GM23338 (cell line): ENCODE results near the gene MPPED1. TPM values are rescaled to one million over a fixed set of nuclear protein-coding genes. Genes with fewer than 3 reads are reported as not detected.

Experiments
- ATAC-seq: fragments of 200-7000 bp; cut with Tn5 transposase; 3 replicates; pipeline ENCODE4 v1.9.1; 2020
- DNase-seq: peaks from one replicate; pipeline ENCODE4 v3.0.0-alpha.2; 2015; ENCODE audit warnings: low spot score
- H2AFZ ChIP-seq: fragments of 200-600 bp; sonication (generic); 2 replicates; pipeline ENCODE4 v1.8.0; 2016; ENCODE audit warnings: antibody characterized with exemption, mild to moderate bottlenecking, moderate library complexity
- H3F3A ChIP-seq: fragments of 200-600 bp; sonication (generic); replicated peaks from 2 replicates; pipeline ENCODE4 v1.8.0; 2017; ENCODE audit warnings: antibody characterized with exemption, mixed run types, low read depth
- H3K27ac ChIP-seq: fragments of 200-600 bp; sonication (generic); 2 replicates; pipeline ENCODE4 v1.6.1; 2016; ENCODE audit warnings: low read depth
- H3K27me3 ChIP-seq: fragments of 200-600 bp; sonication (generic); 2 replicates; pipeline ENCODE4 v1.8.0; 2016; ENCODE audit warnings: mild to moderate bottlenecking, mixed run types, moderate library complexity; ENCODE audit not compliant: insufficient read depth
- H3K36me3 ChIP-seq: fragments of 200-600 bp; sonication (generic); 2 replicates; pipeline ENCODE4 v1.8.0; 2016; ENCODE audit warnings: mild to moderate bottlenecking; ENCODE audit not compliant: insufficient read depth
- H3K4me1 ChIP-seq: fragments of 200-600 bp; sonication (generic); 2 replicates; pipeline ENCODE4 v1.8.0; 2016; ENCODE audit warnings: mild to moderate bottlenecking, moderate library complexity; ENCODE audit not compliant: insufficient read depth
- H3K4me2 ChIP-seq: fragments of 200-600 bp; sonication (generic); 2 replicates; pipeline ENCODE4 v1.7.1; 2017; ENCODE audit warnings: mixed run types
- H3K4me3 ChIP-seq: fragments of 200-600 bp; sonication (generic); 2 replicates; pipeline ENCODE4 v1.6.1; 2016; ENCODE audit warnings: mixed run types
- H3K79me2 ChIP-seq: fragments of 200-600 bp; sonication (generic); replicated peaks from 2 replicates; pipeline ENCODE4 v1.8.0; 2017; ENCODE audit warnings: mild to moderate bottlenecking; ENCODE audit not compliant: insufficient read depth
- H3K9me2 ChIP-seq: fragments of 200-600 bp; sonication (generic); 2 replicates; pipeline ENCODE4 v1.8.0; 2017; ENCODE audit not compliant: insufficient read depth
- H4K20me1 ChIP-seq: fragments of 200-600 bp; sonication (generic); replicated peaks from 2 replicates; pipeline ENCODE4 v1.8.0; 2017; ENCODE audit warnings: mild to moderate bottlenecking; ENCODE audit not compliant: insufficient read depth
- H3K27ac Mint-ChIP-seq: 2 replicates; pipeline ENCODE4 v1.8.0; 2020; ENCODE audit warnings: inconsistent platforms, mild to moderate bottlenecking, moderate library complexity, mixed read lengths
- H3K27me3 Mint-ChIP-seq: 3 replicates; pipeline ENCODE4 v1.8.0; 2022; ENCODE audit warnings: low read depth, mild to moderate bottlenecking, moderate library complexity, mixed read lengths, inconsistent platforms; ENCODE audit not compliant: insufficient read depth, poor library complexity
- H3K36me3 Mint-ChIP-seq: 3 replicates; pipeline ENCODE4 v1.8.0; 2021; ENCODE audit warnings: low read depth, mild to moderate bottlenecking, inconsistent platforms, moderate library complexity, mixed read lengths
- H3K4me1 Mint-ChIP-seq: 3 replicates; pipeline ENCODE4 v1.8.0; 2020; ENCODE audit warnings: mild to moderate bottlenecking, inconsistent platforms, mixed read lengths
- H3K4me3 Mint-ChIP-seq: 3 replicates; pipeline ENCODE4 v1.8.0; 2021; ENCODE audit warnings: moderate library complexity, mild to moderate bottlenecking, inconsistent platforms, mixed read lengths
- H3K9me3 Mint-ChIP-seq: 3 replicates; pipeline ENCODE4 v1.8.0; 2020; ENCODE audit warnings: moderate library complexity, mild to moderate bottlenecking, inconsistent platforms, mixed read lengths
- CREB1 ChIP-seq: fragments of 250-450 bp; sonication (Bioruptor Pico); IDR thresholded peaks from 2 replicates; pipeline ENCODE4 v1.5.0; 2020; ENCODE audit warnings: low read depth, mild to moderate bottlenecking, moderate library complexity
- EZH2 ChIP-seq: fragments of 200-600 bp; sonication (generic); IDR thresholded peaks from one replicate; pipeline ENCODE4 v1.8.0; 2017; ENCODE audit warnings: antibody characterized with exemption, mild to moderate bottlenecking, low read depth; ENCODE audit not compliant: unreplicated experiment
- EZH2phosphoT487 ChIP-seq: fragments of 200-600 bp; sonication (generic); IDR thresholded peaks from one replicate; pipeline ENCODE4 v1.8.1; 2018; ENCODE audit warnings: antibody characterized with exemption; ENCODE audit not compliant: unreplicated experiment
- JUNB ChIP-seq: IDR thresholded peaks from one replicate; pipeline ENCODE4 v1.6.1; 2016; ENCODE audit warnings: antibody characterized with exemption; ENCODE audit not compliant: unreplicated experiment
- NANOG ChIP-seq: IDR thresholded peaks from 2 replicates; pipeline ENCODE4 v1.6.1; 2016; ENCODE audit warnings: antibody characterized with exemption, borderline replicate concordance
- POLR2AphosphoS5 ChIP-seq: IDR thresholded peaks from 2 replicates; pipeline ENCODE4 v1.6.1; 2016; ENCODE audit warnings: antibody characterized with exemption, low read depth
- STAT1 ChIP-seq: IDR thresholded peaks from one replicate; pipeline ENCODE4 v1.6.1; 2016; ENCODE audit warnings: antibody characterized with exemption; ENCODE audit not compliant: unreplicated experiment
- ZNF114 ChIP-seq: fragments of 250-450 bp; sonication (Bioruptor Pico); IDR thresholded peaks from 2 replicates; pipeline ENCODE4 v1.5.0; 2020; ENCODE audit warnings: mild to moderate bottlenecking, moderate library complexity
- ZNF331 ChIP-seq: fragments of 250-450 bp; sonication (Bioruptor Pico); IDR thresholded peaks from 2 replicates; pipeline ENCODE4 v1.5.0; 2020; ENCODE audit warnings: low read depth, mild to moderate bottlenecking, moderate library complexity
- ZNF462 ChIP-seq: fragments of 250-450 bp; sonication (Bioruptor Pico); IDR thresholded peaks from 2 replicates; pipeline ENCODE4 v1.5.0; 2020; ENCODE audit warnings: mild to moderate bottlenecking, moderate library complexity
- polyA plus RNA-seq: library from polyadenylated mRNA; unstranded; fragments of >200 nt; fragmentation: Nextera tagmentation; extraction: Ambion mirVana; gene quantifications from 2 replicates; pipeline ENCODE4 v1.2.1, GENCODE V29; 2016
- total RNA-seq: library from RNA; depleted of rRNA; stranded (reverse); fragments of >200 nt; shearing (Covaris generic); gene quantifications from 2 replicates; pipeline ENCODE4 v1.2.3, GENCODE V29; 2014
- TF ChIP-seq, protein P1 (sequence below): IDR thresholded peaks from one replicate; pipeline ENCODE4 v1.6.1; 2018; ENCODE audit warnings: antibody characterized with exemption; ENCODE audit not compliant: unreplicated experiment
- TF ChIP-seq, protein P2 (sequence below): IDR thresholded peaks from 2 replicates; pipeline ENCODE4 v1.6.1; 2016; ENCODE audit warnings: antibody characterized with exemption
- TF ChIP-seq, protein P3 (sequence below), 2 experiments: fragments of 200-600 bp in 1 of 2; sonication (generic) in 1 of 2; conservative IDR thresholded peaks; 2 replicates each; pipeline versions ENCODE4 v1.5.1 to v1.6.1; 2016 to 2017; ENCODE audit warnings: antibody characterized with exemption in 2 of 2, low read depth in 2 of 2, mild to moderate bottlenecking in 2 of 2, moderate library complexity in 1 of 2

MPPED1 gene
- total and polyA plus RNA-seq, 2 experiments from 2014 or later, result 0.56 TPM; not detected in 1

DNA sequence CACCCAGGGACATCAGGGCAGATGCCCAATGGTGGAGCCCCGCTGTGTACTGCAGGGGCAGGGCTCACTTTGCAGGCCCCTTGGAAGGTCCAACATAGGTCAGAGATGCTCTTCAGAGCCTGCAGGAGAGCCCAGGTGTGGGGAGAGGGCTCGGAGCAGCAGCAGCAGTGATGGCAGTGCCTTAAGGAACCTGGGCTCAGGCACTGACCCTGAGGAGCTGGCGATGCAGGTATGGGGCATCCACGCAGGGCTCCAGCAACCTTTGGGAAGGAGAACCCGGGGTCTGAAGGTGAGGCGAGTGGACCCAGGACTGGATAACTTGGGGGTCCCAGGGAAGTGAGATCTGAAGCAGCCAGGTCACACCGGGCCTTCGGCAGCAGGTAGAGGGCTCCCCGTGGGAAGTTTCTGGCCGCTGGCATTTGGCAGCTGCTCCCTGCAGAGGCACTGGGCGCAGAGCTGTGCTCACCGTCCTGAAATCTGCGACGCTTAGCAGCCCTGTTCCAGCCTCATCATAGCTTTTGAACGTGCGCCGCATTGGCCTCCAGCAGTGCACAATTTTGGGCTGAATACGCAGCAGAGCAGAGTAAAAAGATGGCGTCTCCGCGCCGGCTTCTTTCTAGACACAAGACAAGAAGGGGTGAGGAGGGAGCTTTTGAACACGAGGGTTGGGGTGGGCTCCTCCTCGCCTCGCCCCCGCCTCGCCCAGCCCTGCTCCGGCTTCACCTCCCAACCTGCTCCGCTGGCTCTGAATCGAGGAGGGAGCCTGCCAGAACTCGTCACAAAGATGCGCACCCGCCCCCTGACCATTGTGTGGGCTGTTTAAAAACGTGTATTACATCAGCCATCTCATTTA is 118.8 kb downstream of the MPPED1 start:
- Histone ChIP-seq H3K9me2 (no peaks in the 10 kb centered on the region), H3K4me2 (no peak overlapping the region), H3K27me3 (no peaks in the 10 kb centered on the region), H4K20me1 (no peaks in the 10 kb centered on the region), H3K79me2 (no peaks in the 10 kb centered on the region), H3K4me1 (no peaks in the 10 kb centered on the region), H3K27ac (no peak overlapping the region), H3F3A (no peaks in the 10 kb centered on the region), H3K36me3 (no peaks in the 10 kb centered on the region), H3K4me3 (no peak overlapping the region), H2AFZ (peak overlapping the region; percentile 72)
- DNase-seq (peak; percentile 24), ATAC-seq (peak; percentile 23; the same call in 1 of the 3 replicates)
- Mint-ChIP-seq H3K27ac (no peak overlapping the region), H3K9me3 (no peaks in the 10 kb centered on the region; the same call in 2 of the 3 replicates), H3K4me1 (peaks cover 6% of the 10 kb centered on the region), H3K4me3 (no peak overlapping the region), H3K27me3 (peaks cover 6% of the 10 kb centered on the region), H3K36me3 (no peaks in the 10 kb centered on the region; the same call in 2 of the 3 replicates)
- TF ChIP-seq POLR2AphosphoS5 (no peak), EZH2phosphoT487 (no peak), STAT1 (no peak), JUNB (no peak), EZH2 (no peak), ZNF462 (CRISPR knock-in tag) (no peak), CREB1 (no peak), NANOG (no peak), ZNF331 (no peak), ZNF114 (CRISPR knock-in tag) (no peak)
- TF ChIP-seq, protein P1, sequence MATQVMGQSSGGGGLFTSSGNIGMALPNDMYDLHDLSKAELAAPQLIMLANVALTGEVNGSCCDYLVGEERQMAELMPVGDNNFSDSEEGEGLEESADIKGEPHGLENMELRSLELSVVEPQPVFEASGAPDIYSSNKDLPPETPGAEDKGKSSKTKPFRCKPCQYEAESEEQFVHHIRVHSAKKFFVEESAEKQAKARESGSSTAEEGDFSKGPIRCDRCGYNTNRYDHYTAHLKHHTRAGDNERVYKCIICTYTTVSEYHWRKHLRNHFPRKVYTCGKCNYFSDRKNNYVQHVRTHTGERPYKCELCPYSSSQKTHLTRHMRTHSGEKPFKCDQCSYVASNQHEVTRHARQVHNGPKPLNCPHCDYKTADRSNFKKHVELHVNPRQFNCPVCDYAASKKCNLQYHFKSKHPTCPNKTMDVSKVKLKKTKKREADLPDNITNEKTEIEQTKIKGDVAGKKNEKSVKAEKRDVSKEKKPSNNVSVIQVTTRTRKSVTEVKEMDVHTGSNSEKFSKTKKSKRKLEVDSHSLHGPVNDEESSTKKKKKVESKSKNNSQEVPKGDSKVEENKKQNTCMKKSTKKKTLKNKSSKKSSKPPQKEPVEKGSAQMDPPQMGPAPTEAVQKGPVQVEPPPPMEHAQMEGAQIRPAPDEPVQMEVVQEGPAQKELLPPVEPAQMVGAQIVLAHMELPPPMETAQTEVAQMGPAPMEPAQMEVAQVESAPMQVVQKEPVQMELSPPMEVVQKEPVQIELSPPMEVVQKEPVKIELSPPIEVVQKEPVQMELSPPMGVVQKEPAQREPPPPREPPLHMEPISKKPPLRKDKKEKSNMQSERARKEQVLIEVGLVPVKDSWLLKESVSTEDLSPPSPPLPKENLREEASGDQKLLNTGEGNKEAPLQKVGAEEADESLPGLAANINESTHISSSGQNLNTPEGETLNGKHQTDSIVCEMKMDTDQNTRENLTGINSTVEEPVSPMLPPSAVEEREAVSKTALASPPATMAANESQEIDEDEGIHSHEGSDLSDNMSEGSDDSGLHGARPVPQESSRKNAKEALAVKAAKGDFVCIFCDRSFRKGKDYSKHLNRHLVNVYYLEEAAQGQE, result no peak
- TF ChIP-seq, protein P2, sequence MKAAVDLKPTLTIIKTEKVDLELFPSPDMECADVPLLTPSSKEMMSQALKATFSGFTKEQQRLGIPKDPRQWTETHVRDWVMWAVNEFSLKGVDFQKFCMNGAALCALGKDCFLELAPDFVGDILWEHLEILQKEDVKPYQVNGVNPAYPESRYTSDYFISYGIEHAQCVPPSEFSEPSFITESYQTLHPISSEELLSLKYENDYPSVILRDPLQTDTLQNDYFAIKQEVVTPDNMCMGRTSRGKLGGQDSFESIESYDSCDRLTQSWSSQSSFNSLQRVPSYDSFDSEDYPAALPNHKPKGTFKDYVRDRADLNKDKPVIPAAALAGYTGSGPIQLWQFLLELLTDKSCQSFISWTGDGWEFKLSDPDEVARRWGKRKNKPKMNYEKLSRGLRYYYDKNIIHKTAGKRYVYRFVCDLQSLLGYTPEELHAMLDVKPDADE, result no peak
- TF ChIP-seq, protein P3, sequence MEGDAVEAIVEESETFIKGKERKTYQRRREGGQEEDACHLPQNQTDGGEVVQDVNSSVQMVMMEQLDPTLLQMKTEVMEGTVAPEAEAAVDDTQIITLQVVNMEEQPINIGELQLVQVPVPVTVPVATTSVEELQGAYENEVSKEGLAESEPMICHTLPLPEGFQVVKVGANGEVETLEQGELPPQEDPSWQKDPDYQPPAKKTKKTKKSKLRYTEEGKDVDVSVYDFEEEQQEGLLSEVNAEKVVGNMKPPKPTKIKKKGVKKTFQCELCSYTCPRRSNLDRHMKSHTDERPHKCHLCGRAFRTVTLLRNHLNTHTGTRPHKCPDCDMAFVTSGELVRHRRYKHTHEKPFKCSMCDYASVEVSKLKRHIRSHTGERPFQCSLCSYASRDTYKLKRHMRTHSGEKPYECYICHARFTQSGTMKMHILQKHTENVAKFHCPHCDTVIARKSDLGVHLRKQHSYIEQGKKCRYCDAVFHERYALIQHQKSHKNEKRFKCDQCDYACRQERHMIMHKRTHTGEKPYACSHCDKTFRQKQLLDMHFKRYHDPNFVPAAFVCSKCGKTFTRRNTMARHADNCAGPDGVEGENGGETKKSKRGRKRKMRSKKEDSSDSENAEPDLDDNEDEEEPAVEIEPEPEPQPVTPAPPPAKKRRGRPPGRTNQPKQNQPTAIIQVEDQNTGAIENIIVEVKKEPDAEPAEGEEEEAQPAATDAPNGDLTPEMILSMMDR (conservative IDR thresholded peaks at IDR 0.05; ENCODE audit: low read depth in 2 of 2), result no peak
